ENCODE results near the gene ARMC5.
"Not testable (repeated sequence)": the region's sequence is repeated elsewhere in the genome, so short reads cannot be mapped to it uniquely, and the experiment has no call there.

The ARMC5 gene

DNA sequence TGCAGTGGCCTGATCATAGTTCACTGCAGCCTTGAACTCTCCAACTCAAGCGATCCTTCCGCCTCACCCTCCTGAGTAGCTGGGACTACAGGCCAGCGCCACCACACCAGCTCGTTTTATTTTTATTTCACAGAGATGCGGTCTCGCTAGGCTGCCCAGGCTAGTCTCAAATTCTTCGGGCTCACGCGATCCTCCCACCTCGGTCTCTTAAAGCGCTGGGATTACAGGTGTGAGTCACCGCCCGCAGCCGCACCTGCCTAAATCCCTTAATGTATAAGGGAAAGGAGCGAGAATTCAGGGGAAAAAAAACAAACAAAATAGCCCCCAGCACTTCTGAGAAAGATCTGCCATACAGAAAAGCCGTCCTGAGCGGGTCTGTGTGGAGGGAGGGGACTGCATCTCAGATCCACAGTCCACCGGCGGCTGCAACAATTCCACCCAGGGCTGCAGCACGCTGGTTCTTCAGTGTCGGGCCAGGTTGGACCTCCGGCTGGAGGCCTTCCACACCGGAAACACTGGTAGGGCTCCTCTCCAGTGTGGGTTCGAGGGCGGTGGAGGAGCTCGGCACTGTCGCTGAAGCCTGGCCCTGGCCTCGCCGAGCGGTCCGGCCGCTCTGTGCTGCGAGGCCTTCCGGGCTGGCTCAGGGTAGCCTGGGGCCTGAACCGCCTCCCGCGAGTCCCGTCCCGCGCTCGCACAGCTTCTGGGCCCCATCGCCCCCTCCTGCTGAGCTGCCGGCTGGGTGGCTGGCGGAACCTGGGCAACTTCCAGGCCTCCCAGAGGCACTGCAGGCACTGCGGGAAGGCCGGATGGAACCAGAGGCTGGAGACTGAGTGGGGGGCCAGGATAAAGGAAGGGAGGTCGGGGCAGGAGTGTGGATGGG lies 23.7 kb upstream of the ARMC5 start:
- no peak for DNase-seq

DNA sequence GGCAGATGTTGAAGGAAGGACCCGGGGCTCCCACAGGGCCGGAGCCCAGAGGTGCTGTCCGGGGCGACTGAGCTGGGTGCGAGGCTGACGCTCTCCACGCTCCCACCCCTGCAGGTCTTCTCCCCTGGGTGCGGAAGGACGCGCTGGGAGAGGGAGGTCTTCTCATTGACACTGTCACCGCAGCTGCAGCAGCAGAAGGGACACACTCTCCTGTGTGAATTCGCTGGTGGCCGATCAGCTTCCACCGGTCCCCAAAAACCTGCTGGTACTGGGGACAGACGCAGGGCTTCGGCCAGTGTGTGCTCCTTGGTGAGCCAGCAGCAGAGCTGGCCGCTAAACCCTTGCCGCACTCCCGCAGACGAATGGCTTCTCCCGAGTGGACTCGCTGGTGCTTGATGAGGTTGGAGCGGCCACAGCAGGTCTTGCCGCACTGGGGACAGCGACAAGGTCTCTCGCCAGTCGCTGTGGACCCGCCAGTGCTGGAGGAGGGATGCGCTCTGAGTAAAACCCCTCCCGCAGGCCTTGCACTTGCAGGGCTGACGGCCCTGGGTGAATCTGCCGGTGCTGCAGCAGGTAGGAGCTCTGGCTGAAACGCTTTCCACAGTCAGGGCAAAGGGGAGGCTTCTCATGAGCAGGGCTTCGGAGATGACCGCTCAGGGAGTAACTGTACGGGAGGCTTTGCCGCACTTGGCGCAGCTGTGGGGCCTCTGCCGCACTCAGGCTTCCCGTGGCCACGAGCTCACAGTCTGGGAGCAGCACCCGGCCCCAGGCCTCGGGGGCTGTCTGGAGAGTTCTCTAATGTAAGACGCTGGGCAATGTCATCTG lies 22.9 kb upstream of the ARMC5 start:
- DNase-seq: no peak

DNA sequence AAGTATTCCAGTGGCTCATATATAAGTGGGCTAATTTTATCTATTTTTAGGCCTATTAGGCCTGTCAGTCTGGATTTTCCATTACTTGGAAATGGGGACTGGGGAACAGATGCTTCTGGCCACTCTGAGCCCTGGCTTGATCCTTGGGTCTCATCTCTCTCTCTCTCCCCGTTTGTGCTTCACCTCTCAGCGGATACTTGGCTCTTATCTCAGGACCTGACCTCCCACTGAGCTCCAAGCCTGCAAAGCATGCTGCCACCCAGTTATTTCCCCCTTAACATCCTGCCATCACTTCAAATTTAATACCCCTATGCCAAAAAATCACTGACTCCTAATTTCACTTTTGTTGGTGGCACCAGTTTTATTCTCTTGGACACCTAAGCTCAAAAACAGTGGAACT lies 20.9 kb upstream of the ARMC5 start:
- no peak for DNase-seq

DNA sequence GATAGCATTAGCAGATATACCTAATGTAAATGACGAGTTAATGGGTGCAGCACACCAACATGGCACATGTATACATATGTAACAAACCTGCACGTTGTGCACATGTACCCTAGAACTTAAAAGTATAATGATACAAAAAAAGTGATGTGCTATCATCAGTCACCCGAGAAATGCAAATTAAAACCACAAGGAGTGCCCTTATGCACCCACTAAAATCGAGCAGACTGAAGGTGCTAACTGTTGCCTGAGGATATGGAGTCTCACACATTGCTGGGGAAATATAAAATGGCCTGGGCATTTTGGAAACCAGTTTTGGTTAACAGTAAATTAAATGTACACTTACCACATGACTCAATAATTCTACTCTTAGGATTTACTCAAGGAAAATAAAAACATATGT lies 20.3 kb upstream of the ARMC5 start:
- not testable (repeated sequence) for DNase-seq

DNA sequence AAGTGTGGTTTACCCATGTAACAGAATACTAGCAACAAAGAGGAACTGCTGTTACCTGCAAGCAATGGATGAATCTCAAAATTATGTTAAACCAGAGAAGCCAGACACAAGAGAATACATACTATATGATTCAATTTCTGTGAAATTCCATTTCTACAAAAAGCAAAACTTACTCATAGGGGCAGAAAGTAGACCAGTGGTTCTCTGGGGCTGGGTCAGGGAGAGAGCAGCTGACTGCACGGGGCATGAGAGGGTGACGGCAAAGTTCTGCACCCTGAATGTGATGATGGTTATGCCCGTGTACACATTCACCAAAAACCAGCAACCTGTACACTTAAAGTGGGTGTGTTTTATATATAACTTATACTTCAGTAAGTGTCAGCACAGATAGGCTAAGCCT lies 19.8 kb upstream of the ARMC5 start:
- no peak for DNase-seq

DNA sequence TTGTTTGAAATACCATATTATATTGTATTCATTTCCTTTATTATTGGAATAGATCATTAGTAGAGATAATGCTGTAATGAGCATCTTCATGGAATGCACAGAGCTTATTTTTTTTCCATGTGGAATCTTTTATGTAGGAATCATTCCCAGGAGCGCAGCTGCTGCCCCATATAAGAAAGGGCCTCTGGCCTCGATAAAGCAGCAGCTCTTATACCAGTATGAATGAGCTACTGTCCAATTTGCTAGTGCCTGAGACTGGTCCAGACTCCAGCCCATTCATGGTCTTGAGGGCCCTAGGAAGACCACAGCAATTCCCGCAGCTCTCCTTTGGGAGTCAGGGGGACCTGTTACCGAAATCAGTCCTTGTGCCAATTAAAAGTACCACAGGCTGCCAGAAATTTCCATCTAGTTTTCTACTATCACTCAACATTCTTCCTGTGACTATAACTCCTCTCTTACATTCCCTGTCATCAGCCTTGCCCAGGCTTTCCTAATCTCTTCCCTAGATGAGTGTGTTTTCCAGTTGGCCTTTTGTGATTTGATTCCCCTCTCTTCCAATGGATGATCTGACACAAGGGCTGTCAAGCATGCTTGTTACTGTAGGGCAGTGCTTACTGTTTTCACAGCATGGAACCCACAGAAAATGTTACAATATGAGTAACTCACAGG lies 18.7 kb upstream of the ARMC5 start:
- DNase-seq: peak; percentile 34

DNA sequence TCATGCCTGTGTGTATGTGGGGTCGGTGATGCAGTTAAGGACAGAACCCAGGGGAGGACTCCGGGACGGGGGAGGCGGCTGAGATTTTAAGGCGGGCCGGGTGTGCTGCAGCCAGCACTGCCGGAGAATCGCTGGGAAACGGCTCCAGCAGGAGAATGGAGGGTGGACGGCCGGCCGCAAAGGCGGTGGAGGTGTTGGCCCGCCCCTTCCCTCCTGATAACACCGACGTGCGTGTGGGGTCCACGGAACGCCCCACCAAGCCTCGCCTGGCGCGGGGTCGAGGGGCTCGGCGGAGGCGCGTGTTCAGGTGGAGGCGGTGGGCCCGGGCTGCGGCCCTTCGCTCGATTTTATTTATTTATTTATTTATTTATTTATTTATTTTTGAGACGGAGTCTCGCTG lies 17.3 kb upstream of the ARMC5 start:
- DNase-seq: no peak

DNA sequence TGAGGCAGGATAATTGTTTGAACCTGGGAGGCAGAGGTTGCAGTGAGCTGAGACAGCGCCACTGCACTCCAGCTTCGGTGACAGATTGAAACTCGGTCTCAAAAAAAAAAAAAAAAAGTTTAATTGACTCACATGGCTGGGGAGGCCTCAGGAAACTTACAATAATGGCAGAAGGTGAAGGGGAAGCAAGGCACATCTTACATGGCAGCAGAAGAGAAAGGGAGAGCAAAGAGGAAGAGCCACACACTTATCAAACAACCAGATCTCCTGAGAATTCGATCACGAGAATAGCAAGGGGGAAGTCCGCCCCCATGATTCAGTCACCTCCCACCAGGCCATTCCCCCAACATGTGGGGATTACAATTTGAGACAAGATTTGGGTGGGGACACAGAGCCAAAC lies 13.4 kb upstream of the ARMC5 start:
- not testable (repeated sequence) for DNase-seq

DNA sequence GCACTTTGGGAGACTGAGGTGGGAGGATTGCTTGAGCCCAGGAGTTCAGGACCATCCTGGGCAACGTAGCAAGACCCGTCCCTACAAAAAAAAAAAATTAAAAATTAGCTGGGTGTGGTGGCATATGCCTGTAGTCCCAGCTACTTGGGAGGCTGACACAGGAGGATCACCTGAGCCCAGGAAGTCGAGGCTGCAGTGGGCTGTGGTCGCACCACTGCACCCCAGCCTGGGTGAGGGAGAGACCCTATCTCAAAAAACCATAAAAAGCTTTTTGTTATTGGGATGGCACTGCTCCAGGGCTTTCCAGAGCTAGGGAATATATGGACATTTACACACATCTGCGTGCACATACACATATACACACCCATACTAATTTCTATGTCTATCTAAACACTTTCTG lies 8.1 kb upstream of the ARMC5 start:
- DNase-seq: no peak

DNA sequence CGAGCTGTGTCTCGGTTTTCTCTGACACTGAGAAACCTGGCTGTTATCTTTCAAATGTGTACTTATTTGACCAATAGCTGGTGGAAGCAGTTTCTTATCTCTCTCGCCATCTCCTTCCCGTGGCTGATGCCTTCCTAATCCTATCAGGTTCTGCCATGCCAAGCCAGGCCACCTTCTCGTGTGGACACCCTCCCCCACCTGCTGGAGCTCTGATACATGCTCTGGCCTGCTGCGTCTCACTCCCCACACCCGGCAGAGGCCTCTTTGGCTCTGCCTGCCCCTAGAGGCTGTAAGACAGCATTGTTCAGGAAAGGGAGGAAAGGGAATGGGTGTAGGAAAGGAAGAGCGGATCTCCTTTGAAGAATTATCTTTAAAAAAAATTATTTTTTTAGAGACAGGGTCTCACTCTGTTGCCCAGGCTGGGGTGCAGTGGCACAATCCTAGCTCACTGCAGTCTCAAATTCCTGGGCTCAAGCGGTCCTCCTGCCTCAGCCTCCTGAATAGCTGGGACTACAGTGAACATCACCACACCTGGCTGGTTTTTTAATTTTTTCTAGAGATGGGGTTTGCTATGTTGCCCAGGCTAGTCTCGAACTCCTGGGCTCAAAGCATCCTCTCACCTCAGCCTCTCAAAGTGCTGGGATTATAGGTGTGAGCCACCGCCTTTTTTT lies 7.5 kb upstream of the ARMC5 start:
- DNase-seq: peak; percentile 79

DNA sequence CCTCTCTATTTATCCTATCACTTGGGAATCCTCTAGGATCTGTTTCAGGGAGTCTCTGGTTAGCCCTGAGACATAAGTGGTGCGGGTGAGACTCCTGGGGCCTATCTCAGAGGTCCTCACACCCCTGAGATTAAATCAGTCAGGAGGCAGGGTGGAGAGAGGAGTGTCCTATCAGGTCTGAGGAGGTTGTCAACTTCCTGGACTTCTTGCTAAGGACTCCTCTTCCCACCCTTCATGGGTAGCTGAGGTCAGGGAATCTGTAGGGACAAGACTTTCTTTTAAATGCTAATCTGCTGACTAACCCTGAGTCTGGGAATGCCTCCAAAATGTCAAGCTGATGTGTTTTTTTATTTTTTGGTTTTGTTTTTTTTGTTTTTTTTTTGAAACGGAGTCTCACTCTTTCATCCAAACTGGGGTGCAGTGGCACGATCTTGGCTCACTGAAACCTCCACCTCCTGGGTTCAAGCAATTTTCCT lies 6.6 kb upstream of the ARMC5 start:
- peak; percentile 93 for DNase-seq

DNA sequence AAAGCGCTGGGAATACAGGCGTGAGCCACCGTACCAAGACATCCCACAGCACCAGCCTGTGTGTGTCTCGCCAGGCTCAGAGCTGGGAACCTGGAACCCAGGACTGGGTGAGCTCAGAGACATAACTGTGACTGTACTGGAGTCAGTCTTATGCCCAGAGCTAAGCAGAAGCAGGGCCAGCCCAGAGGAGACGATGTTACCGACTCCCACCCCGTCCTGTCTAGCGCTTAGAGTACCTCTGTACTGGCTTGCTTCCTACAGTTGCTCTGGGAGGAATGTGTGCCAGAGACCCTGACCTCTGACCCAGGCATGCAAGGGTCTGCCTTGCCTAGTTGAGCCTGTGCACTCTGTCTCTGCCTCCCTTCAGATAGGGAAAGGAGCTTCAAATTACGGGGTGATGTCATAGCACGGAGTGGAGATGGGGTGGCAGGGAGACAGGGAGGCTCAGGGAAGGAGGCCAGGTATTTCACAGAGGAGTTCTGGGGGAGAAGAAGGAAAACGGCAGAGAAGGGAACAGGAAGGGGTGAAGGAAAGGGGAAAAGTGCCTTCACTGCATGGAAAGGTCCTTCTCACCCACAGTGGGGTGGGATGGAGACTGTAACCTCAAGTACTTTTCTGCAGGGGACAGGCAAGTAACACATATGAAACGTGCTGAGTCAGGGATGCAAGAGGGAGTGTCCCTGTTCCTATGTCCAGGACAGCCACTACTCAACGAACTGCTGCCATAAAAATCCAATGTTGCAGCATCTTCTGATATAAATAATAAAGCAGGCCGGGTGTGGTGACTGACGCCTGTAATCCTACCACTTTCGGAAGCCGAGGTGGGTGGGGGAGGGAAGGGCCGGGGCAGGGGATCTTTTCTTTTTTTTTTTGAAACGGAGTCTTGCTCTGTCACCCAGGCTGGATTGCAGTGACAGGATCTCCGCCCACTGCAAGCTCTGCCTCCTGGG lies 5.8 kb upstream of the ARMC5 start:
- peak; percentile 62 for DNase-seq

DNA sequence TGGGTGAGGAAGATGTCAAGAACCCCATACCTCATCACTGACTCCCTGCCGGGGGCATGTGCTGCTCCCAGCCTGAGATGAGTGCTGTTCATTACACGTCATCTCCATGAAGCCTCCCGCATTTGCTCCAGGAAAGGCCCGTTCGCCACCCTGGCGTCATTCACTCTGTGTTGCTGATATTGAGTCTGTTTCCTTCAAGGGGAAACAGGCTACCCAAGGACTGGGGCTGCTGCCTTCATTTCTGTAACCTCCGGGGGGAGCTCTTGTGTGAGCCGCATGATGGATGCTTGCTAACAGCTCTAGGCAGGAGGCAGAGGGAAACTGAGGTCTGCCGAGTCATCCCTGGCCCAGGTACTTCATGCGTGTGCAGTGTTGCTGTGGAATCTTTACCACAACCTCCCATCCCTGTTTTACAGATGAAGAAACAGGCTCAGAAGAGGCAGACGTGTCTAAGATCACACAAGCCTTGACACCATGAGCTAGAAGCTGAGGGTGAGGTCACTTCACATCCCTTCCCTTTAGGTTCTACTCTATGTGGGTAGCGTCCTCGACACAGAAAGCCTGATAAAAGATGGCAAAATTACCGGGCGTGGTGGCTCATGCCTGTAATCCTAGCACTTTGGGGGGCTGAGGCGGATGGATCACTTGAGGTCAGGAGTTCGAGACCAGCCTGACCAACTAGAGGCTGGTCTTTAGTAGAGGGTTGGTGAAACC lies 3.5 kb upstream of the ARMC5 start:
- no peak for DNase-seq

DNA sequence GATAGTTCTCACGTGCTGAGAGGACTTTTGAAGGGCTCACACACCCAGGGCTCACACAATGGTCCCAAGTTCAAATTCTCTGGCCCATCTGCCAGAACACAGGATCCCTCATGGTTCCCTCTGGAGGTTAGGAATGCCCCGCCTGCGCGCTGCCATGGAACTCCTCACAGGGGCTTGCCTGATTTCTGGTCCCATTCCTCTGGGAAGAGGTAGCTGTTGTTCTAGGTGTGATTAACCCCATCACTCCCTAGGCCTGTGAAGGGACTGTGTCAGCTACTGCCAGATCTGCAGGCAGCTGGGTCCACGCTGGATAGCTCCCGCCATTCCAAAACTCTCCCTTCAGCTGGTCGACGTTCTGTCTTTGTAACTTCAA lies 2.3 kb upstream of the ARMC5 start:
- DNase-seq: no peak

DNA sequence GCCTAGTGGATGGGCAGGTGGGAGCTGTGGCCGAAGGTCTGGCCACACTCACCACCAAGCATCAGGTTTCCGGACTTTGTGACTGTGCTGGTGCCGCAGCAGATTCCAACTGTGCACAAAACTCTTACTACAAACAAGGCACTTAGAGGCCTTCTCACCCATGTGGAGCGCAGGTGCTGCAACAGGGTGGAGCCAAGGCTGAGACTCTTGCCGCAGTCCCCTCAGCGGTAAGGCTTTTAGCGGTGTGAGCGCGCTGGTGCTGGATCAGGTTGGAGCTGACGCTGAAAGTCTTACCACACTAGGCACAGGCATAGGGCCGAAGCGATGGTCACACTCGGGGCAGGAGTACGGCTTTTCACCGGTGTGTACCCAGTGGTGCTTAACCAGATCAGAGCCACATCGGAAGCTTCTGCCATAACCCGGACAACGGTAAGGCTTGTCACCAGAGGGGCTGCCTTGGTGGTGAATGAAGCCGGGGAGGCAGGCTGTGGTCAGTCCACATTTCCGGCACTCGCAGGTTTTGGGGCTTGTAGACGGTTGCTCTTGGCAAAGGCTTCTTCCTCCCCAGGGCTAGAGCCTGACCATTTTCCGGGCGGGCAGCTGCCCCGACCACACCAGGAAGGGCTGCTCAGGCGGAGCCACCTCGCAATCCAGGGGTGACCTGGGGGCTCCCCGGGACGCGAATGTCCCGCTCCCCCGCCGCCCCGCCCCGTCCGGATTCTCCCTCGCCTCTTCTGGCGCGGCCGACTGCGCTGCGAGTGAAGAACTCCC lies 1.0 kb upstream of the ARMC5 start:
- peak; percentile 39 for DNase-seq

DNA sequence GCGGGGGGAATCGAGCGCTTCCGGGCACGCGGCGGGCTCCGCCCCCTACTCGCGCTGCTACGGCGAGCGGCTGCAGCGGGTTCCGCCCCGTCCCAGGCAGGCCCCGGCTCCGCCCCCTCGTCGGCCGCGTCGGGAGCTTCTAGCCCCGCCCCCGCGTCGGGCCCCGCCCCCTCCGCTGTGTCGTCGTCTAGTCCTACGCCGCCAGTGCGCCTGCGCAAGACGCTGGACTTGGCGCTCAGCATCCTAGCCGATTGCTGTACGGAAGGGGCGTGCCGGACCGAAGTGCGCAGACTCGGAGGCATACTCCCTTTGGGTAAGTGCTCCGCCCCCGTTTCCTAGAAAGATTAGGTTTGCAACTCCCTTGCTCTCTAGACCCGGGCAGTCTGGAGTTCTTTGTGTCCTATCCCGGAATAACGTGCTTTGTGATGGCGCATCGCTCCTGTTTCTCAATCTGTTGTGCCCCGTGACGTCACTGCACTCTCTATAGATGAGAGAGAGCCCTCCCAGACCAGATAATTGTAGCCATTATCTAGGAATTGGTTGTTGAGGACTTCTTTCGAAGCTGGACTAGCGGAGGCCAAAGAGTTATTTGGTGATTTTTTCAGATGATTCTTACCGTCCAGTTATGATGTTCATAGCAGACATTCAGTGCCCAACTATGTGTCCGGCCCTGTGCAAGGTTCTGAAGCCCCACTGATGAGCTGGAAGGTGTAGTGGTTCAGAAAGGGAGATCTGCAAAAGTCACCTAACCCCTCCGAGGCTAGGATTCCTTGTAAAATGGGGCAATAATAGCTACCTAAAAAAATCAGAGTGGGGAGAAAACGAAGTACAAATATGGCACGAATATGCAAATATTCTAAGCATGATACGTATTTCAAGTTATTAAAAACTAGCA lies 633 bp downstream of the ARMC5 start:
- DNase-seq: peak; percentile 99

DNA sequence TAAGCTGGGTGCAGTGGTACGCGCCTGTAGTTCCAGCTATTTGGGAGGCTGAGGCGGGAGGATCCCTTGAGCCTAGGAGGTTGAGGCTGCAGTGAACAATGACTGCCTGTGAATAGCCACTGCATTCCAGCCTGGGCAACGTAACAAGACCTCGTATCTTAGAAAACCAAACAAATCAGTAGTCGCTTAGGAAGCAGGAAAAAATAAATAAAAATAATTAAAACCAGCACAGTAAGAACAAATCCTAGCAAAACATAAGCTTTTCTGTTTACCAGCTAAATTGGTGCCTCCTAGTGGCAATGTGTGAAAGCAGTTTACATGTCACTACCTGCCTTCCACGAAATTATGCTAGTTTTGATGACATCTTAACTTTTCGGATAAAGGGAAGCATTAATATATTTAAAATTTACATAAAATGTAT lies 1.3 kb downstream of the ARMC5 start:
- DNase-seq: peak; percentile 63

DNA sequence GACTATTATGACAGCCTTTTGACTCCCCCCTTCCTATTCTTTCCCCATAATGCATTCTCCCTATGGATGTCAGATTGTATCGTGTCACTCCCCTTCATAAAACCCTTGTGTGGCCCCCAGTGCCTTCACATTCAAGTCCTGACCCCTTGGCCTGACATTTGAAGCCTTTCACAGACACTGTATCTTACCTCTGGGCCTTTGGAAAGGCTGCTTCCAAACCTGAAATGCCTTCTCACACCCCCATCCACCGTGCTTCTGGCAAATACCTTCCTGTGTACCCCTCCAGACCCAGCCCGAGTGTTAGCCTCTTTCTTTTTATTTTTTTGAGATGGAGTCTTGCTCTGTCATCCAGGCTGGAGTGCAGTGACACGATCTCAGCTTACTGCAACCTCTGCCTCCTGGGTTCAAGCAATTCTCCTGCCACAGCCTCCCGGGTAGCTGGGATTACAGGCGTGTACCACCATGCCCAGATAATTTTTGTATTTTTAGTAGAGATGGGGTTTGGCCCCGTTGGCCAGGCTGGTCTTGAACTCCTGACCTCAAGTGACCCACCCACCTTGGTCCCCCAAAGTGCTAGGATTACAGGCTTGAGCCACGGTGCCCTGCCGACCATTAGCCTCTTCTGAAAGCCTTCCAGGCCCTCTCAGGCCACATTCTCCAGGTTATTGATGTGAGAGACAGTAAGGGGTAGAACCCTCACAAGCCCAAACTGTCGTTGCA lies 2.1 kb downstream of the ARMC5 start:
- DNase-seq: no peak
